ENCODE data around the gene AKR1B1.

DNA sequence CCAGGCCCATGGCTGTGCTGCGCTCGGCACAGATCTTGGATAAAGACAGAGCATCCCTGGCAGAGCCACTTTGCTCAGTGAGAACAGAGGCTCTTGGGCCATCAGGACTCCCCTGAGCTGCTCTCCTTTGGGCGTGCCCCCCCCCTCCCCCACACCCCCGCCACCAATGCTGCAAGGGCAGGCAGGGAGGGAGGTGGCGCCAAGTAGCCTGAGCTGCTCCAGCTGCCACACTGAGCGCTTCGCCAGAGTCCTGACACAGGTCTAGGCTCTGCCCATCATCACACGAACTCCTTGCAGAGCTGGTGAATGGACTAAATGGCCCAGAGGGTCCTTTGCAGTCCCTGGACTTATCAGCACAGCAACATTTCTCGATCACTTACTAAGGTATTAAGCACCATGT is 12.5 kb downstream of the AKR1B1 start:
- TF ChIP-seq POLR2A (IDR thresholded peaks at IDR 0.05; ENCODE audit: low read length) (no peak), GATA1 (IDR thresholded peaks at IDR 0.05; ENCODE audit: low read depth, low read length) (no peak)

Measured in erythroblast (primary cell).